HepG2 (cell line): ENCODE measurements around the gene LRRC39. TPM values are rescaled to one million over a fixed set of nuclear protein-coding genes. Genes with fewer than 3 reads are reported as not detected.

Experiments used
- CSRNP1 ChIP-seq: sonication (generic); formaldehyde crosslinking; IDR thresholded peaks from 2 replicates; pipeline ENCODE4 v1.8.1; 2023; ENCODE audit warnings: mild to moderate bottlenecking, missing genetic modification reagents
- ETV6 ChIP-seq: sonication (generic); formaldehyde crosslinking; conservative IDR thresholded peaks from 2 replicates; pipeline ENCODE4 v1.4.0; 2020; ENCODE audit warnings: missing genetic modification reagents
- FOXC1 ChIP-seq: sonication (generic); formaldehyde crosslinking; IDR thresholded peaks from 2 replicates; pipeline ENCODE4 v1.8.0; 2022; ENCODE audit warnings: mild to moderate bottlenecking, missing genetic modification reagents, borderline replicate concordance
- FOXK1 ChIP-seq: sonication (generic); formaldehyde crosslinking; IDR thresholded peaks from 2 replicates; pipeline ENCODE4 v1.4.0; 2020; ENCODE audit warnings: low read depth, missing genetic modification reagents, borderline replicate concordance
- KAT2B ChIP-seq: fragments of 150-350 bp; IDR thresholded peaks from 2 replicates; pipeline ENCODE4 v1.6.1; 2014; ENCODE audit warnings: low read depth, low read length, borderline replicate concordance
- RNF2 ChIP-seq: fragments of 450-650 bp; conservative IDR thresholded peaks from 2 replicates; pipeline ENCODE4 v1.6.1; 2016; ENCODE audit warnings: low read depth
- SNRNP70 ChIP-seq: fragments of 200-400 bp; formaldehyde crosslinking; IDR thresholded peaks from 2 replicates; pipeline ENCODE4 v1.6.1; 2017; ENCODE audit warnings: mild to moderate bottlenecking, low read depth, low read length, moderate library complexity
- TGIF2 ChIP-seq: IDR thresholded peaks from 2 replicates; pipeline ENCODE4 v1.6.1; 2016; ENCODE audit warnings: control low read depth, missing compliant biosample characterization
- THAP9 ChIP-seq: sonication (generic); formaldehyde crosslinking; IDR thresholded peaks from 2 replicates; pipeline ENCODE4; 2020; ENCODE audit warnings: missing genetic modification reagents, mild to moderate bottlenecking, borderline replicate concordance
- TIGD3 ChIP-seq: sonication (generic); formaldehyde crosslinking; IDR thresholded peaks from 2 replicates; pipeline ENCODE4 v1.5.1; 2020; ENCODE audit warnings: mild to moderate bottlenecking, missing genetic modification reagents, borderline replicate concordance
- ZNF142 ChIP-seq: sonication (generic); formaldehyde crosslinking; IDR thresholded peaks from 2 replicates; pipeline ENCODE4 v1.4.0; 2020; ENCODE audit warnings: missing genetic modification reagents
- ZNF205 ChIP-seq: IDR thresholded peaks from 2 replicates; pipeline ENCODE4 v1.6.1; 2018; ENCODE audit warnings: missing biosample characterization, missing genetic modification reagents
- ZNF24 ChIP-seq: fragments of 450-650 bp; IDR thresholded peaks from 2 replicates; pipeline ENCODE4 v1.6.1; 2017; ENCODE audit warnings: antibody characterized with exemption, mild to moderate bottlenecking
- ZNF337 ChIP-seq: sonication (generic); formaldehyde crosslinking; IDR thresholded peaks from 2 replicates; pipeline ENCODE4 v1.5.1; 2020; ENCODE audit warnings: missing genetic modification reagents, low read depth, mild to moderate bottlenecking, borderline replicate concordance
- ZNF546 ChIP-seq: sonication (generic); formaldehyde crosslinking; conservative IDR thresholded peaks from 2 replicates; pipeline ENCODE4 v1.8.1; 2023; ENCODE audit warnings: mild to moderate bottlenecking, missing genetic modification reagents
- ZNF605 ChIP-seq: sonication (generic); formaldehyde crosslinking; IDR thresholded peaks from 2 replicates; pipeline ENCODE4 v1.8.0; 2022; ENCODE audit warnings: mild to moderate bottlenecking, missing genetic modification reagents
- polyA plus RNA-seq, 8 experiments: library from polyadenylated mRNA; depleted of rRNA in 3 of 8; stranded (reverse) in 7 of 8; unstranded in 1 of 8; fragments of >200 nt; fragmentation: Illumina TruSeq in 4 of 8; extraction: Trizol in 4 of 8; gene quantifications; 2 replicates each; pipeline versions ENCODE4 v1.2.1 to v1.2.3, GENCODE V29; 2011 to 2016; ENCODE audit warnings: low read depth in 4 of 8, missing spikeins in 1 of 8, mixed read lengths in 1 of 8; ENCODE audit not compliant: insufficient read depth in 1 of 8
- total RNA-seq, 5 experiments: library from RNA; depleted of rRNA; stranded (reverse); fragments of >200 nt; fragmentation: Illumina TruSeq; extraction: Trizol; gene quantifications; 2 replicates each; pipeline ENCODE4 v1.2.3, GENCODE V29; 2016; ENCODE audit warnings: low read depth in 1 of 5

LRRC39 gene
- total and polyA plus RNA-seq, 2 of the 13 experiments (the other 11 are each of a cell fraction or from before 2014, with no cell fraction given), result 0.07 to 0.32 TPM

- no peak for TF ChIP-seq CSRNP1
- peak; percentile 77; the same call in 1 of the 2 replicates for TF ChIP-seq ZNF142
- peak; percentile 73; the same call in 1 of the 2 replicates for TF ChIP-seq TGIF2 (CRISPR knock-in tag)
- TF ChIP-seq ZNF605, result peak; percentile 83; the same call in 1 of the 2 replicates
- peak; percentile 62 for TF ChIP-seq ZNF205 (CRISPR knock-in tag)
- TF ChIP-seq THAP9 (CRISPR knock-in tag), result peak; percentile 98
- no peak for TF ChIP-seq SNRNP70
- TF ChIP-seq FOXK1 (CRISPR knock-in tag), result peak; percentile 87
- TF ChIP-seq KAT2B, result no peak
- TF ChIP-seq ETV6 (CRISPR knock-in tag), result no peak; the same call in 1 of the 2 replicates
- 0 out of 2 replicates have a peak, but pooled peaks have one; percentile 50 for TF ChIP-seq FOXC1 (CRISPR knock-in tag)
- no peak for TF ChIP-seq ZNF24
- 0 out of 2 replicates have a peak, but pooled peaks have one; percentile 64 for TF ChIP-seq ZNF546
- no peak for TF ChIP-seq TIGD3 (CRISPR knock-in tag)
- peak; percentile 80; the same call in 1 of the 2 replicates for TF ChIP-seq RNF2
- 0 out of 2 replicates have a peak, but pooled peaks have one; percentile 26 for TF ChIP-seq ZNF337 (CRISPR knock-in tag)
Measured at GRCh38 chr1:100132566-100133477, 45.2 kb downstream of the LRRC39 start, which contains the start of the genes SASS6 and TRMT13 (continued).
